Spleen (tissue), 7 donors: Measurements from ENCODE around the gene LMO3.

Experiments
- CTCF ChIP-seq, 11 experiments: fragments of 200-600 bp in 7 of 11; fragments of 450-650 bp in 4 of 11; sonication (generic) in 4 of 11; IDR thresholded peaks in 8 of 11; conservative IDR thresholded peaks in 3 of 11; 1 replicate in 7 of 11; 2 replicates in 4 of 11; pipeline versions ENCODE4 v1.4.0 to v1.8.0; 2016 to 2021; ENCODE audit warnings: antibody characterized with exemption in 11 of 11, inconsistent platforms in 4 of 11, mild to moderate bottlenecking in 1 of 11
- POLR2A ChIP-seq, 3 donors: fragments of 450-650 bp; IDR thresholded peaks; one replicate each; pipeline ENCODE4 v1.5.1; 2017; ENCODE audit warnings: antibody characterized with exemption in 3 of 3, mild to moderate bottlenecking in 1 of 3
- POLR2AphosphoS5 ChIP-seq, 3 donors: sonication (generic); formaldehyde crosslinking; IDR thresholded peaks; one replicate each; pipeline ENCODE4 v1.5.1; 2017; ENCODE audit warnings: antibody characterized with exemption in 3 of 3
- donor health status: DM: no; HTN: no; CAD: no; lungs with moderate emphysema.
- donor health status: DM: no; HTN: no; CAD: no.
- donor health status: DM: no; HTN: no; CAD: no.

- no peak for TF ChIP-seq CTCF (IDR thresholded peaks at IDR 0.05 in 8 of 11, conservative IDR thresholded peaks at IDR 0.05 in 3 of 11)
- TF ChIP-seq POLR2A (IDR thresholded peaks at IDR 0.05) = no peak
- TF ChIP-seq POLR2AphosphoS5 (IDR thresholded peaks at IDR 0.05) = no peak
These were observed 43.5 kb downstream of the LMO3 start for GRCh38 chr12:16562435-16562834.
